NCI-H1694 (cell line): ENCODE measurements around the gene PRRT2.
"Not testable (repeated sequence)": the region's sequence is repeated elsewhere in the genome, so short reads cannot be mapped to it uniquely, and the experiment has no call there.

Source experiments
- DNase-seq: peaks from one replicate; lab custom pipeline; 2025; lab: John Stamatoyannopoulos, UW

PRRT2 gene

GRCh38 chr16:29833219-29833618, 21.2 kb downstream of the PRRT2 start:
- not testable (repeated sequence) for DNase-seq

- no peak for DNase-seq
Observed at GRCh38 chr16:29834079-29834478, 22.1 kb downstream of the PRRT2 start.

DNA sequence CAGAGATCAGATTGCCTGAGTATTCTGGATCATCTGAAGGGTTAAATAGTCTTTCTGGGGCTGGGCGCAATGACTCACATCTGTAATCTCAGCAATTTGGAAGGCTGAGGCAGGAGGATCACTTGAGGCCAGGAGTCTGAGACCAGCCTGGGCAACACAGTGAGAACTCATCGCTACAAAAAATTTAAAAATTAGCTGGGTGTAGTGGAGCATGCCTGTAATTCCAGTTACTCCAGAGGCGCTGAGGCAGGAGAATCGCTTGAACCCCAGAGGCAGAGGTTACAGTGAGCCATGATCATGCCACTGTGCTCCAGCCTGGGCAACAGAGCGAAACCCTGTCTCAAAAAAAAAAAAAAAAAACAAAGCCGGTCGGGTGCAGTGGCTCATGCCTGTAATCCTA, 23.9 kb downstream of the PRRT2 start:
- DNase-seq, result no peak

DNA sequence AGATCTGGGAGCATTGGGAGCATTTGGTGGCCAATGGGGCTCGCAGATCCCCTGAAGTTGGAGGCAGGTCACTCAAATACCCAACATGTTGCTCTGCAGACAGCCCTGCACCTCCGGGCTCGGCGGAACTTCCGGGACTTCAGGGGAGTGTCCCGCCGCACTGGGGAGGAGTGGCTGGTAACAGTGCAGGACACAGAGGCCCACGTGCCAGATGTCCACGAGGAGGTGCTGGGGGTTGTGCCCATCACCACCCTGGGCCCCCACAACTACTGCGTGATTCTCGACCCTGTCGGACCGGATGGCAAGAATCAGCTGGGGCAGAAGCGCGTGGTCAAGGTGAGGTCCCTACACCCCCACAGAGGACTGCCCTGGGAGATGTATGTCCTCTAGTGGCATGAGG, 24.6 kb downstream of the PRRT2 start:
- DNase-seq, result no peak

- no peak for DNase-seq
Observed at GRCh38 chr16:29837841-29838240, 25.8 kb downstream of the PRRT2 start.

DNA sequence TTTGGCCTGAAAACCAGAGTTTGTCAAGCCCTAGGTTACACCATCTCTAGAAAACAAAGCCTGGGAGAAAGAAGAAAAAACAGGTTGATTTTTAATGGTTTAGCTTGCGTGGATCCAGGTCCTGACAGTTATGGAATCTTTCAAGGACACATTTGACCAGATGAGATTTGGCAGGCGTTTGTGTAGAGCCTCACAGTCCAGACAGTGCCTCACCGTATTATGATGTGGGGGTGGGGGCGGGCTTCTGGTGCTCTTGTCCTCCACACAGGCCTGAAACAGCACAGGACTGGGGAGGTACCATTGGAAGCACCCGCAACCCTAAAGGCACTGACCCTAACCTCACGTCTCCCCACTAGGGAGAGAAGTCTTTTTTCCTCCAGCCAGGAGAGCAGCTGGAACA, 27.8 kb downstream of the PRRT2 start:
- DNase-seq, result no peak

DNA sequence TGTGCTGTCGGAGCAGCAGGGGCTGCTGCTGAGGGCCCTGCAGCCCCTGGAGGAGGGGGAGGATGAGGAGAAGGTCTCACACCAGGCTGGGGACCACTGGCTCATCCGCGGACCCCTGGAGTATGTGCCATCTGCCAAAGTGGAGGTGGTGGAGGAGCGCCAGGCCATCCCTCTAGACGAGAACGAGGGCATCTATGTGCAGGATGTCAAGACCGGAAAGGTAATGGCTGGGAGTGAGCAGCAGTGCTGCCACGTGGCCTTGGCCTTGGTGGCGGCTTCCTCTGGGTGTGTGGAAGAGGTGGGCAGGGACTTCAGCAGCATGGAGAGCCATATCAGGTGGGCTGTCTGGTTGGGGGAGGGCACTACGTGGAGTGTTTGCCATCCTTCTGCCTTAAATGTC, 28.2 kb downstream of the PRRT2 start:
- no peak for DNase-seq

DNA sequence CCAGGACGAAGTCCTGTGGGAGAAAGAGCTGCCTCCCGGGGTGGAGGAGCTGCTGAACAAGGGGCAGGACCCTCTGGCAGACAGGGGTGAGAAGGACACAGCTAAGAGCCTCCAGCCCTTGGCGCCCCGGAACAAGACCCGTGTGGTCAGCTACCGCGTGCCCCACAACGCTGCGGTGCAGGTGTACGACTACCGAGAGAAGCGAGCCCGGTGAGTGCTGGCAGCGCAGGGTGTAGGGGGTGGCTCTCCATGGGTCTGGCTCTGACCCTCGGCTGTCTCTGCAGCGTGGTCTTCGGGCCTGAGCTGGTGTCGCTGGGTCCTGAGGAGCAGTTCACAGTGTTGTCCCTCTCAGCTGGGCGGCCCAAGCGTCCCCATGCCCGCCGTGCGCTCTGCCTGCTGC, 29.6 kb downstream of the PRRT2 start:
- no peak for DNase-seq

DNA sequence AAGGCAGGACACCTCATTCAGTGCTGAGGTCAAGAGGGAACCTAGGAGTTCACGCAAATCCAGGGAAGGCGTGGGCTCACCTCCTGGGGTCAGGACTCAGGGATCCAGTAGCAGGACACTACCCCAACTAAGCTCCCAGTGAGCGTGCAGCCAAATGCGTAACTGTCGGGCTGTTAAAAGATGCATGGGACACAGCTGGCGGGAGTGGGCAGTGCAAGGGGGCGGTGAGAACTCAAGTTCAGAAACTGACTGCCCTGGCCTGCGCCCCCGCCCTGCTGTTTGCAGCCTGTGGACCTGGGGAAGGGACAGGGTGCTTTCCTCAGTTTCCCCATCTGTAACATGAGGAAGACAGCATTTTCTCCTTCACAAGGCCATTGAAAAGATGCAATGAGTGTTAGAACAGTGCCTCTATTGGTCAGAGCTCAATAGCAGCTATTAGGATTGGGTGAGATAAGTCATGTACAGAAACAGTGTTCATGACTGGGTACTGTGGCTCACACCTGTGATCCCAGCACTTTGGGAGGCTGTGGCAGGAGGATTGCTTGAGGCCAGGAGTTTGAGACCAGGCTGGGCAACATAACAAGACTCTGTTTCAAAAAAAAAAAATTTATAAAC, 30.8 kb downstream of the PRRT2 start:
- no peak for DNase-seq

DNA sequence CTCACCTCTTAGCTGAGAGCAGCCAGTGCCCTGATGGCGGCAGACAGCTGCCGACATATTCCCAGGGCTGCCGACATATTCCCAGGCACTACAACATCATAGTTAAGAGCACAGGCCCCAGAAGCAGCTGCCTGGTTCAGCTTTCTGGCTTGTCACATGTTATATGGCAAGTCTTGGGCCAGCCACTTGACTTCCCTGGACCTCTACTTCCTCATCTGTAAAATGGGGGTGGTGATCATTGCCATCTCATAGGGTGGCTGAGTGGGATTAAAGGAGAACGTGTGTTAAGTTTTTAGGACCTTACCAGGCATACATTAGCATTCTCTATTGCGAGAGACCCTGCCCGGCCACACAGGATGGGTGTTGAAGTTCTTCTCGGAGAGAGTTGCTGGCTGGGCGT, 31.9 kb downstream of the PRRT2 start:
- DNase-seq, result no peak

DNA sequence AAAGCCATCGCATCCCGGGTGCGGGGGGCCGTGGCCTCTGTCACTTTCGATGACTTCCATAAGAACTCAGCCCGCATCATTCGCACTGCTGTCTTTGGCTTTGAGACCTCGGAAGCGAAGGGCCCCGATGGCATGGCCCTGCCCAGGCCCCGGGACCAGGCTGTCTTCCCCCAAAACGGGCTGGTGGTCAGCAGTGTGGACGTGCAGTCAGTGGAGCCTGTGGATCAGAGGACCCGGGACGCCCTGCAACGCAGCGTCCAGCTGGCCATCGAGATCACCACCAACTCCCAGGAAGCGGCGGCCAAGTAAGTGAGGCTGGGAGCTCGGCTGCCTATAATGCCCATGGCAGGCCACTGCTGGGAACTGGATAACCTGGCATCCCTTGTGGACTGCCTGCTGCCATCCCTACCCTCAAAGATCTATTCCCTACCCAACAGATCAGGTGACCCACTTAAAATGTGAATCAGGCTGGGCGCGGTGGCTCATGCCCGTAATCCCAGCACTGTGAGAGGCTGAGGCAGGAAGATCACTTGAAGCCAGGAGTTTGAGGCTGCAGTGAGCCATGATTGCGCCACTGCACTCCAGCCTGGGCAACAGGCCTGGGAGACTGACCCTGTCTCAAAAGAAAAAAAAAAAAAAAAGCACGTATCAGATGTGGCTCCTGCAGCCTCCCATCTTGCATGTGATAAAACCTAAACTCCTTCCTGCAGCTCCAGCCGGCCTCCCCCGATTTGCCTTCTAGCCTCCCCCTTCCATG, 32.8 kb downstream of the PRRT2 start:
- no peak for DNase-seq

- no peak for DNase-seq
Observed at GRCh38 chr16:29845656-29846055, 33.7 kb downstream of the PRRT2 start.

DNA sequence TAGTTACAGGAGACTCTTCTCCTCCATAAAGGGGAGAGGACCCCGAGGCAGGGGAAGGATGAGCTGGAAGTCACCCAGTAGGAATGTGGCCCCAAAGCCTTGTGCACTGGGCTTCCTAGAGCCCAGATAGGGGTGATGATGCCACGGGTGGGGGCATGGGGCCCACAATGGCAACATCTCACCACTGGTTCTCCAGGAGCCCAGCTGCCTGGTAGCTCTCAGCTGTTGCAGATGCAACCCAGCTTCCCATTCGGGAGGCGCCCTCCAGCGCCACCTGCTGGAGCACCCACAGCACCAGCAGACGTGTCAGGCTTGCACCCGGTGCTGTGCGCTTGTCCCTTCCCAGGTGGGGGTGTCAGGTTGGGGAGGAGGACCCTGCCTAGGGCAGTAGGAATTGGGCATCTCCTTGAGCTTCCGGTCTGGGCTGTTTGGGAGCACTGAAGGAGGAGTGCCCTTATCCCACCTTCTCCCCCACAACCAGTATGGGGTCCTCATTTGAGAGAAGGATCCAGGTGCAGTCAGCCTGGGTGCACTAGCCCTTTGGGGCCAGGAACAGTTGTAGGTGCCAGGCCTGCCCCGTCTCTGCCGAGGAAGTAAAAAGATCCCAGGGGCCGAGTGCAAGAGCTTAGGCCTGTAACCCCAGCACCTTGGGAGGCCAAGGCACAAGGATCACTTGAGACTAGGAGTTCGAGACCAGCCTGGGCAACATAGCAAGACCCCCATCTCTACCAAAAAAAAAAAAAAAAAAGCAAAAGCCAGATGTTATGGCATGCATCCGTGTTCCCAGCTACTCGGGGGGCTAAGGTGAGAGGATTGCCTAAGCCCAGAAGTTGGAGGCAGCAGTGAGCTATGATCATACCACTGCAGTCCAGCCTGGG, 36.7 kb downstream of the PRRT2 start:
- peak; percentile 60 for DNase-seq

GRCh38 chr16:29849505-29849904, 37.5 kb downstream of the PRRT2 start:
- no peak for DNase-seq

GRCh38 chr16:29850998-29851397, 39.0 kb downstream of the PRRT2 start:
- DNase-seq, result no peak

GRCh38 chr16:29852654-29853053, 40.7 kb downstream of the PRRT2 start:
- no peak for DNase-seq

- DNase-seq, result no peak
Observed at GRCh38 chr16:29854520-29855100, 42.6 kb downstream of the PRRT2 start.

DNA sequence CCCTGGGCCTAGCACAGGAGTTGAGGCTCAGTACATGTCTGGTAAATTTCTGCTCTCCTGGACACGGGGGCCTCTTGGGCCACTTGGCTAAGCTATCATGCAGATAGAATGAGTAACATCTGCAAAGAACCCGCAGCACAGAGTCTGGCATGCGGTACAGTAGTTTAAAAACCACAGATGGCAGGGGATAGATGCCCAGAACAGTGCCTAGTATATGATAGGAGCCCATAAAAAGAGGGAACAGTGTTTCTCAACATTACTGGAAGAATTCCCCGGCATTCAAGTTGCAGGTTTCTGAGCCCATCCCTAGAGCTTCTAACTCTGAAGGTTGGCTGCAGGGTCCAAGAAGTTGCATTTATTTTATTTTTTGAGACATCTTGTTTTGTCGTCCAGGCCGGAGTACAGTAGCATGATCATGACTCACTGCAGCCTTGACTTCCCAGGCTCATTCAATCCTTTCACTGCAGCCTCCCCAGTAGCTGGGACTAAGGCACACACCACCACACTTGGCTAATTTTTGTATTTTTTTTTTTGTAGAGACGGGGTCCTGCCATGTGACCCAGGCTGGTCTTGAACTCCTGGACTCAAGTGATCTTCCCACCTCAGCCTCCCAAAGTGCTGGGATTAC, 45.3 kb downstream of the PRRT2 start:
- DNase-seq, result peak; percentile 10

DNA sequence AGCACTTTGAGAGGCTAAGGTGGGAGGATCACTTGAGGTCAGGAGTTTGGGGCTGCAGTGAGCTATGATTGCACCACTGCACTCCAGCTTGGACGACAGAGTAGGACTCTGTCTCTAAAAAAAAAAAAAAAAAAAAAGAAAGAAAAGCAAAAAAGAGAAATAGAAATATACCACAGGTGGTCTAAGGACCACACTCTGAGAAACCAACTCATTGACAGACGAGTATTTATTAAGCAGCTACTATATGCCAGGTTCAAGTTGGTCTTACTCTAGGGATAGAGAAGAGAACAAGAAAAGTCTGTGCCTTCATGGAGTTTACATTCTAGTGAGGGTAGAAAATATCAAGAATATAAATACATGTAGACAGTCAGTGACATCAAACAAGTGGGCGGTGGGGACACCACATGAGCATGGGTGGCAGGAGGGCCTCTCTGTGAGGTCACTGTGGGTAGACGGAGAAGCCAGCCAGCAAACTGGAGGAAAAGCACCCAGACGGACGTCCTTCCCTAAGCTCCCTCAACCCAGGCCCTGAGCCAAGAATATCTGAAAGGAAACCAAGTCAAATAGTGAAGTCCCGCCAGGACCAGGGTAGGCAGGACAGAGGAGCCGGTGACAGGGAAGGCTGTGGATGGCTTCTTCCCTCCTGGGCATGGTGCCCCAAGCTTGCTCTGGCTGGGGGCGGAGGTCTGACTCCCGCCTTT, 46.3 kb downstream of the PRRT2 start:
- no peak for DNase-seq

DNA sequence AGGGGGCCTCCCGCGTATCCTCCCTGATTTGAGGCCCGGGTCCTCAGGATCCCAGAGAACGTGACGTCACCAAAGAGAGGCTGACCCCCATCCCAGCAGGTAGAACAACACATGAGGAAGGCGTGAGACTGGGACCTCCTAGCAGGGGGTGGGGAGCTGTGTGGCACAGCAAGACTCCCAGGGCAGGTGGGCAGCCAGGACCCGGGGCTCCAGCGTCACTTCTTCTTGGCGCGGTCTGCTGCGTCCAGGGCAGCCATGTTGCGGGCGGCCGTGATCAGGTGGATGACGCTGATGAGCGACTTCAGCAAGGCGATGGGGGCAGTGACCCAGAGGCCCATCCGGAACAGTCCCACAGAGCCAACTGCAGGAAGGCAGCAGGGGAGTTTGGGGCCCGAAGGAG, 47.0 kb downstream of the PRRT2 start:
- no peak for DNase-seq

- no peak for DNase-seq
Observed at GRCh38 chr16:29860218-29860617, 48.2 kb downstream of the PRRT2 start.
